Raji (cell line): ENCODE data around the gene HOXD10.

Source experiments
- POLR2A ChIP-seq: IDR thresholded peaks from 2 replicates; pipeline ENCODE4 v1.6.1; 2011; ENCODE audit warnings: low read depth, low read length, control low read depth; ENCODE audit not compliant: insufficient read depth

The HOXD10 gene

DNA sequence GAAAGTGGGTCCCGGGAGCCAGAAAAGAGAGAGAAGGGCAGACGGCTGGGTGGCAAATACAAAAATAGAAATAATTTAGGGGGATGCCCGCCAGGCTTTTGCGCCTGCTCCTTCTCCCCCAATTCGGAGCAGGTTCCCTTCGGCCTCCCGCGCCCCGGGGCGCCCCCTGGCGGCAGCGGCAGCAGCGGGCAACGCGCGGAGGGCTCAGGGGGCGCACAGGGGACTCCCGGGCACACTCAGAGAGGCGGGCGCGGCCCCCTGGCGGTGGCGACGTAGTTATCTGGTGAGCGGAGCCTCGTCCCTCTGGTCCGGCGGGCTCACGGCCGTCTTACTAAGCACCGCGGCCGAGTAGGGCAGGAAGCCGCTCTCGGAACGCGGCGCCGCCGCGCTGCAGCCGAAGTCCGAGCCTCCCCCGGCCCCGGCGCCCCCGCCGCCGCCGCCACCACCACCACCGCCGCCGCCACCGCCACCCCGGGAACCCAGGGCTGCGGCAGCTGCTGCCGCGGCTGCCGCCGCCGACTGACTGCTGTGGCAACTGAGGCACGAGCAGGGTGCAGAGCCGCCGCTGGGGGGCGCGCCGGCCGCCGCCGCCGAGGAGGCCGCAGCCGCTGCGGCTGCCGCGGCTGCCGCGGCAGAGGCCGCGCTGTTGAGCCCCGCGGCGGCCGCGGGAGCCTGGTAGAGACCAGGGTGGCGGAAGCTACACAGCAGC lies 36.6 kb upstream of the HOXD10 start:
- TF ChIP-seq POLR2A: no peak

DNA sequence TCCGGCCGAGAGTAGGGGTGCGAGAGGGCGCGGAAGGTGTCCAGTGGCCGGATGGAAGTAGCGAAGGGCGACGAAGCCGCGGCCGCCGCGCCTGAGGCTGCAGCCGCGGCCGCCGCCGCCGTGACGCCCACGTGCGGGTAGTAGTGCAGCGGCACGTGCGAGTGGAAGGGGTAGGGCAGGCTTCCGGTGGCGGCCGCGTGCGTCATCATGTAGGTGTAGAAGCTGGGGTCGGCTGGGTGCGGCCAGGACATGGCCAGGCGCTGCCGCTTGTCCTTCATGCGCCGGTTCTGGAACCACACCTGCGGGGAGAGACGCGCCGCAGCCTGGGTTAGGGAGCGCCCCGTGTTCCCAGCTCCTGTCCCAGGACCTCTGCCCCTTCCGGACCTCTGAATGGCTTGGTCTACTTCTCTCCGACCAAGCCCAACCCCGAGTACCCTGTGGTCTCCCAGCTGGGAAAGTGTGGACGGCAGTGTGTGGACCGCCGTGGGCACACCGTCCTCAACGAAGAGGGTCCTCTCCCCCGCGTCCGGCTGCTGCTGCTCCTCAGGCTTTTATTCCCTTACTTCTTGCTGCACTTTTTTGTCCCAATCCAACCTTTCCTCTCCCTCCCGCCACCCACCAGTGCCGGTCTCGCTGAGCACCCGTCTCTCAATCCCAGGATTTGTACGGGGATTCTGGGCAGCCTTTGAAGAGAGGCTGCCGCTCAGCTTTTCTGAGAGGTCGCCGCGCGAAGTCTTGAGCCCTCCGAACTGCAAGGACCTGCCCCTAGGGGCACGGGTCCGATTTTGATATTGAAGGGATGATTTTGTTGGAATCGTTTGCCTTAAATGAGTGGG lies 35.8 kb upstream of the HOXD10 start:
- TF ChIP-seq POLR2A: no peak

DNA sequence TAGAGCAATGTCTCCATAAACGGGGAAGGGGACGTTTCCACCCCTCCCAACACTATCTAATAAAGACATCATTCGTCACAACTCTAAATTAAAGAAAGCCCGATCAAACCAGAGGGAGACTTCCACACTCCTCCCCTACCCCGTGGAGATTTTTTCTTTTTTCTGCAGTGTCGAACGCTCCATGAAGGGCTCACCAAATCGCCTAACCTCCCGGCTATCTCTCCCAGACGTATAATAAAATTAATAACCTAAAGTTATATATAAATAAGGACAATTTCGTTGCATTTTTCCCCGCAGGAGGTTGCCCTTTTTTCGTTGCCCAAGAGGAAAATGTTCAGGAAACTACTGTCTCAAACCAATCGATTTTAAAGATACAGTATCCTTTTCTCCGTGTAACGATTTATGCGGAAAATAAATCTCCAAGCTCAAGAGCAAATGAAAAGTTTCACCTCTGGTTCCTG lies 35.2 kb upstream of the HOXD10 start:
- no peak for TF ChIP-seq POLR2A

DNA sequence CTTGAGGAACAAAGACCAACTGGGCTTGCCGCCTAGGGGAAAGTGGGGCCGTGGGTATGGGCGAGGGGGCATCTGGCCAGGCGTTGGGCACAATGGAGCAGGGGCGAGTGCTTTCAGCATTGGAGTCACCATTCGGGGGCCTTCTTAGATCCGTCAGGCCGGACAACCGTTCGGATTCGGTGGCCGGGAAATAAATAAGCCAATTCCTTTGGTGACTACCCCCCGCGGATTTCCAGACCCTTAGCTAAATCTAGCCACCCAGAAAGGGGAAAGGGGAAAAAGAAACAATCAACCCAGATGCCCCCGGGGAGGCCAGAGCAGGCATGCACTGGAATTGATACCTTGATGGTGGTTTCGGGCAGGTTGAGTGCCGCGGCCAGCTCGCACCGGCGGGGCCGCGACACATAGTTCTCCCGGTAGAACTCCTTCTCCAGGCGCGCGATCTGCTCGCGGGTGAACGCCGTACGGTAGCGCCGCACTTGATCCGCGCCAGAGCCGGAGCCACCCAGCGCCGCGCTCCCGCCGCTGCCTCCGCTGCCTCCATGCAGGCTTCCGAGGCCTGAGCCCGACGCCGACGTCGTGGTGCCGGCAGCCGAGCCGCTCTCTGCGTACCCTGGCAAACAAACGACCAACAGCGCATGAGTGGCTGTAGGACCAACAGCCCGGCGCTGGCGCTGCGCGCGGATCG lies 34.6 kb upstream of the HOXD10 start:
- TF ChIP-seq POLR2A: no peak

DNA sequence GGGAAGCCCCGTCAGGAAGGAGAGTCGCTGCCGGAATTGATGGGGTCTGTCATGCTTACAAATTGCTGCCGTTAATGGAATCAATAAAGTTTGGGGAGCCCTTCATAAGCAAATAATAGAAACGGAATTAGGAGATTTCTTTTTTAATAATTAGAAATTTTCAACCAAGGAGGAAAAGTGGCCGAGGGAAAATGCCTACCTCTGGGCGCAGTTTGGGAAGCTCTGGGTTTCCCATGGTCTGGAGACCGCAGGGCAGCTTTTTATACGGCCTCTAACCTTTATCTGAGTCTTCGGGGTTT lies 34.1 kb upstream of the HOXD10 start:
- no peak for TF ChIP-seq POLR2A

DNA sequence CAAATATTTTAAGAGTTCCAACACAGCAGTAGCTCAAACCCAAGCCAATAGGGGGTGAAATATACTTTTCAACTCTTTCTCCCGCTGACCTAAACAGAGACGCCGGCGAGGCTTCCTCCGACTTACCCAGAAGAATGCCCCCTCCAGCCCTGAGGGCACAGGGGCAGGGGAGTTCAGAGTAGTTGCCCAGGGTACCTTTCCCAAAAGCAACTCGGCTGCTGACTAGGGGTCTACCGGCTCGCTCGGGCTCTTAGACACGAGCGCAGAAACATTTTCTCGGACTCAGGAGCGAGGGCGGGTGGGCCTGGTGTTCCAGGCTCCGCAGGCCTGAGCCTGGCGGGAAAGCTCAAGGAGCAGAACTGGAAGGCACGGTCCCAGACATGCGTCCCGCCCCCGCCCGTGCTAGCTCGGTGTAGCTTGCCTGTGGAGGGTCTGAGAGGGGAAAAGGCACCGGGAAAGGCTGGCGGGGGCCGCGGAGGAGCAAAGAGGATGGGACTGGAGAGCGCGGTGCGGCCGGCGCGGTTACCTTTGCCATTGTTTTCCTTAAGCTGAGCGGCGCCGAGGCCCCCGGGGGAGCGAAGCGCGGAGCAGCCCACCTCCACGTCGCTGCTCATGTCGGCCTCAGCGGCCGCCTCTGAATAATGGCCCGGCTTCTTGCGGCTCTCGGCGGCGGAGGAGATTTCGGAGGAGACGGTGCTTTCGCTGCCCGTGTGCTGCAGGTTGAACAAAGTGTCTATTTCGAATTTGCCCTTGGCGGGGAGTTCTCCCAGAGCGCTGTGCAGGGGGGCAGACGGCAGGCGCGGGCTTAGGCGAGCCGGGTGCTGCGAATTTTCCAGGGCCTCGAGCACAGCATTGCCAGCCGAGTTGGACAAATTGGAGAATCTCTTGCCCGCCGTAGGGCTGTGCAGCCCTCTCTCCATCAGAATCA lies 33.5 kb upstream of the HOXD10 start:
- no peak for TF ChIP-seq POLR2A

DNA sequence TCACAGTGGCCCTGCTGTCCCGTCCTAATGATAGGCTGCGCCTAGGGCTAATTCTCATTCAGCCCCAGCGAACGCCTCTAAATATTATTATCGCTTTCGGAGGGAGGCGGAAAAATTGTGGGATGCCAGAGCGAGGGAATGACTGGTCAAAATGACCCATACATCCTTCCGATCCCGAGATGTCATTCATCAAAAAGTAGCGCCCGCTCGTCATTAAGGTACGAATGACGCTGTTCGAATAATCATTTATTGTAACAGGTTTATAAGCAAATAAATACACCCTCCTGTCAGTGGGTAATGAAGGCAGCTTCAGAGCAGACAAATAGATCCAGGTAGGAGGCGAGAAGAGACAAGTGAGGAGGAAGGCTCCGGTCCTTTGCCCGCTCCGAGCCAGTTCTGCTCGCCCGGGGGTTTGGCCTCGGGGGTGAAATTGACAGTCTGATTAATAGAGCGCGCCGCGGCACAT lies 32.7 kb upstream of the HOXD10 start, which contains the start of gene EVX2:
Gene EVX2 (minus strand): TSS at position 167 of the 466 bp plus-strand sequence. CDS start 186 bp downstream, outside the sequence.
- no peak for TF ChIP-seq POLR2A

DNA sequence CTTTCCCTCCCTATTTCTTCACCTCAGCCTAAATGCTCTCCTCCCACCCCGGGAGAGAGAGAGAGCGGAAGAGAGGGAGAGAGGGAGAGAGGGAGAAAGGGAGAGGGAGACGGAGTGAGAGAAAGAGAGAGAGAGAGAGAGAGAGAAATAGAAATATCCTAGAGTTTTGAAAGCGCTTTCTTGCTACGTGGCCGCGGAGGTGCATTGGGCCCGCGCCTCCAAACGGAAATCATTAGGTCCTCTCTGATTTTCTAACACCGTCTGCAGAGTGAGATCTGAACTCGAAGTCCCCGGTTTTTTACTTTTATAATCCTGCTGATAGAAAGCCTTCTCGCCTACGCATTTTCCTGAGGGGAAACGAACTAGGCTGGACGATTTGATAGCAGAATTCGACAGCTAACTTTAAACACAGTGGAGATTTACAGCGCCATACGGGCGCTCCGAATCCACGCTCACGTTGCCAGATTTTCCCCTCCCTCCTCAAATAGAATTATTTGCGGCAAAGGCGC lies 31.9 kb upstream of the HOXD10 start:
- no peak for TF ChIP-seq POLR2A

DNA sequence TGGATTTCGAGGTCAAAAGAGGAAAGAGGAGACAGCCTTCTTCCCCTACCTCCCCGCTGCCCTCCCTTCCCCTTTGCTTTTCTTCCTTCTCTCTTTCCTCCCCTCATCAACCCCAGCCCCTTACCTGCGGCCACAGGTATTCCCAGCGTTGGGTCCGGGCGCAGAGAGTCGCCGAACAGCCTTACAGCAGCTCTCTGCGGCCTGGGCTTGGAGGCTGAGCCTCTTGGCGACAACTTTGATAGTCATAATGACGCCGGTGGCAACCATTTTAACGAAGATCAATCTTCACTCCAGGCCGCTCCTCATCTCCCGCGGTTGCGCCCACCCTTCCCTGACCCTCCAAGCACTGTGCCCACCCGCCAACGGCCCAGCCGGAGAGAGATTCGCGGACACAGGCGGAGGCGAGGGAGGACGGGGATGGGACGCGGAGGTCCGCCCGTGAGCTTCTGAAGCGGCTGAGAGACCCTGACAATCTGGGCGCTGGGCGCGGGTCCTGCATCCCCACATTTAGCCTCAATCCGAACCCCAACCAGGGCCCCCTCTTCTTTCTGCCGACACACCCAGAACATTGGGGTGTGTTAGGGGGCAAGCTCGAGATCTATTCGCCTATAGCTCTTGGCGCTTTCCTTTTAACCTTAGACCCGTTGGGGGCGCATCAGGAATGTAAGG lies 31.3 kb upstream of the HOXD10 start:
- TF ChIP-seq POLR2A: no peak

DNA sequence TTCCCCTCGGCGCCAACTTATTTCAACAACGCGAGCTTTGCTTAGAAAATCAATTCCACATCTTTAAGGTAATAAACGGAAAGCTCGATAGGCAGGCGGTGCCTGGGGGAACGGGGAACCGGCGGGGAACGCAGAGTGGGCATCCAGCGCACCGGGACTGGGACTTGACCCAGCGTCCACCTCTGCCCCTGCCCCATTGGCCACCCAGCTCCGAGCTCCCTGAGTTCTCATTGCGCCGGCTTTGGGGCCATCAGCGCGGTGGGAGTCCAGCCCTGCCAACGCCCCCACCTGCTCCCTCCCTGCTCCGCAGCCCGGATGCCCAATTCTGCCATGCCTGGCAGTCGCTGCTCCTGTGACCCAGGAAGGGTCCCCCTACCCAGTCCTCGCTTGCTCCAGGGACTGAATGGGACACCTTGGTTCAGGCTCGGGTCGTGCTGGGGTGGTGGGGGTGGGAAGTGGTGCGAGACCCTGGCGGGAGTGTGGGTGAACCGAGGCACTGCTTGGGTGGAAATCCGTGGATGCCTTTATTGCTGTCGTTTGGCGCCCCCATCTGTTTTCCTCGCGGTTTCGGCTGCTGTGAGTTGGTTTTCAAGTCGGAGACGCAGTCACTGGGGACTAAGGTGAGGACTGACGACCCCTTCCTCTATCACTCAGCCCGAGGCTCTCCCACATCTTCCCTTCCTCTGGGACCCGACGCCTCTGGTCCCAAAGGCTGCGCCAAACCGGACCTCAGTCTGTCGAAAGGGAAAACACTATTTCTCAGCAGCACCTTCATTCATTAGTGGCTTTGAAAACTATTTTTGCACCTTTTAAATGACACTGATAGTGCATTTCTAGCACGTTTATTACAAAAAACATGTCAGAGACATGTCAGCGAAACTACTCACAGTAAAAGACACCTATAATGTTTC lies 30.5 kb upstream of the HOXD10 start:
- no peak for TF ChIP-seq POLR2A

DNA sequence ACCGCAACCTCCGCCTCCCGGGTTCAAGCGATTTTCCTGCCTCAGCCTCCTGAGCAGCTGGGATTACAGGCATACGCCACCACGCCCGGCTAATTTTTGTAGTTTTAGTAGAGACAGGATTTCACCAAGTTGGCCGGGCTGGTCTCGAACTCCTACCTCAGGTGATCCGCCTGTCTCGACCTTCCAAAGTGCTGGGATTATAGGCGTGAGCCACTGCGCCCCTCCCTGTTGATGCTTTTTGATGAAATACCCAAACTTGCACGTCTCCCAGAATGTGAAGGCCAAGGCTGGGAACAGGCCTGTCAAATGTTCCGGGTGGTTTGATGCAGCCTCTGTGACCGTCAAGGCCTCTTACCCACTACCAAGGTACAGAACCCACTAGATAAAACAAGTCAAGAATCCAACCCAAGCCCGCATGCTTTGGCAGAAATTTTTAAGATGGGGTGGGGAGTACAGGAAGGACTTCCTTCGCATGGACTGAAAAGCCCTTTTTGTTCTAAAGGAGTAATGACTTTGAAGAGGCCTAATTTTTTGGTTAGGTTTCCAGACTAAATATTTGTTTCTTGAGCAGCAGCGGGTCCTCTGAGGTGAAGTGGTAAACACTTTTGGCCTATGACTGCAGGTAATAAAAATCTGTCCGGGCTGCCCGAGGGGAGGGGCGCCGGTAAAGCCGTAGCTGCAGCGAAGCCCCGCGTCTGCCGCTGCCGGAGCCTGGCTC lies 29.1 kb upstream of the HOXD10 start:
- no peak for TF ChIP-seq POLR2A
